GM19193 (cell line): ENCODE data around the gene TRPC4AP.

Experiments used
- POLR2A ChIP-seq: IDR thresholded peaks from 4 replicates; pipeline ENCODE4 v1.6.1; 2011; ENCODE audit not compliant: insufficient read depth, insufficient read length; ENCODE audit errors: extremely low read depth

TRPC4AP gene

GRCh38 chr20:35040646-35041045 is 52.0 kb downstream of the TRPC4AP start:
- TF ChIP-seq POLR2A: no peak

- TF ChIP-seq POLR2A: no peak
Observed at GRCh38 chr20:35039846-35040489, 52.6 kb downstream of the TRPC4AP start.

GRCh38 chr20:35039146-35039545 is 53.5 kb downstream of the TRPC4AP start:
- TF ChIP-seq POLR2A: no peak

DNA sequence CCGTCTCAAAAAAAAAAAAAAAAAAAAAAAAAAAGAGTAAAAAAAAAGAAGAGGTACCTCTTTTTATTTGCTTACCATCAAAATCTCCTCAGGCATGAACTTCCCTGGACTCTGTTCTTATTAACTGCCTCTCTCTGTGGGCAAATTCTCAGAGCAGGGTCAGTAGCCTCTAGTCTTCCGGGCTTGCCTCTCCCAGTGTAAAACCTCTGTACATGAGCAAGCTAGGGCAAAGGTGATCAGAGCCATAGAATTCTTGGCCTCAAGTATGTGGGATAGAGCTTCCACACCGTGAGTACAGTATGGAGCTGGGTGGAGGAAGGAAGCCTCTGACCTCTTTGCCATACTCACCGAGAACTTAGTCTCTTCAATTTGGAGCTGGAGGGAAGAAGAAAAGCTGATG is 58.5 kb downstream of the TRPC4AP start:
- TF ChIP-seq POLR2A: no peak

- no peak for TF ChIP-seq POLR2A
Observed at GRCh38 chr20:35030136-35030535, 62.5 kb downstream of the TRPC4AP start.

DNA sequence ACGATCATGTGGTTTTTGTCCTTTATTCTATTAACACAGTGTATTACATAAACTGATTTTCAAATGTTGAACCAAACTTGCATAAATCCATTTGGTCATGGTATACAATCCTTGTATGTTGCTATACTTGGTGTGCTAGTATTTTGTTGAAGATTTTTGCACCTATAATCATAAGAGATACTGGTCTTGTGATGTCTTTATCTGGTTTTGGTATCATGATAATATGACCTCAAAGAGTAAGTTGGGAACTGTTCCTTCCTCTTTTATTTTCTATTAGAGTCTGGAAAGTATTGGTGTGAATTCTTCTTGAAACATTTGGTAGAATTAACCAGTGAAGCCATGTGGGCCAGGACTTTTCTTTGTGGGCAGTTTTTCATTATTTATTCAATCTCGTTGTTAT is 65.3 kb downstream of the TRPC4AP start:
- no peak for TF ChIP-seq POLR2A

DNA sequence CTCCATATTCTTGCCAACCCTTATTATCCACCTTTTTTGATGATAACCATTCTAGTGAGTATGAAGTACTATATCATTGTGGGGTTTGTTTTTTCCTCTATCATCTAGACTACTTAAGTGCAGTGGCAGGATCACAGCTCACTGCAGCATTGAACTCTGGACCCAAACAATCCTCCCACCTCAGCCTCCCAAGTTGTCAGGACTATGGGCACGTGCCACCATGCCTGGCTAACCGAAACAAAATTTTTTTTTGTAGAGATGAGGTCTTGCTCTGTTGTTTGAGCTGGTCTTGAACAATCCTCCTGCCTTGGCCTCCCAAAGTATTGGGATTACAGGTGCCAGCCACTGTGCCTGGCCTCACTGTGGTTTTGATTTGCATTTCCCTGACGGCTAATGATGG is 67.5 kb downstream of the TRPC4AP start:
- no peak for TF ChIP-seq POLR2A

DNA sequence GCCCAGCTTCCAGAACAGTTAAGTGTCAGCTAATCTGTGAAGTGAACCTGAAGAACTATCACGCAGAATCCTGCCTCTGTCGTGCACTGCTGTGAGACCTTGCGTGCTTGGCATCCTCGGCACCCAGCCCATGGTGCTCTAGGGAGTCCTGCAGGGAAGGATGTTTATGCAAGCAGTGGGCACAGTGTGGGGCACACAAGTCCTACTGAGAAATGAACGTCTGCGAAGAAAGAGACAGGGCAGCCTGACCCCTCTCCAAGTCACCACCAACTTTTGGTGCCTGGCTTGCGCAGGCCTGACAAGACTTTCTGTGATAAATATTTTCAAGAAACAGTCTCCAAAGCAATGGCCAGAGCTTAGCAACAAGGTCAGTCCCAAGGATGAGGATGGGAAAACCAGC is 69.0 kb downstream of the TRPC4AP start:
- TF ChIP-seq POLR2A: no peak

GRCh38 chr20:35021831-35022230 is 70.8 kb downstream of the TRPC4AP start:
- no peak for TF ChIP-seq POLR2A

GRCh38 chr20:35021063-35021462 is 71.5 kb downstream of the TRPC4AP start:
- TF ChIP-seq POLR2A: no peak

- no peak for TF ChIP-seq POLR2A
Observed at GRCh38 chr20:35020108-35020928, 72.3 kb downstream of the TRPC4AP start.

GRCh38 chr20:35018590-35019371 is 73.8 kb downstream of the TRPC4AP start:
- no peak for TF ChIP-seq POLR2A

- TF ChIP-seq POLR2A: no peak
Observed at GRCh38 chr20:35017099-35017835, 75.3 kb downstream of the TRPC4AP start.

DNA sequence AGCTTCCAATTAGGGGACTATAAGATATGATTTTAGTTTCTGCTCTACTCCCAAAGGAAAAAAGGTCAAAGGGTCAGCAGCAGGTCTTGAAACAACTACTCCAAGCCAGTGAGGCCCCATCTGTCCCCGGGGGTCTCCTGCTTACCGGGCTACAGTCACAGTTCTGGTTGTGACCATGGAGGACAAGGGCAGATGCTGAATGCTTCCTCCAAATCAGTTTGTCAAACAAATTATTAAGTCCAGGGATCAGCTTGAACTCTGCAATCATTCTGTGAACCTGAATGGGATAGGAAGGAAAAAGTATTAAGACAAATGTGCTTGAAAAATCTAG is 76.8 kb downstream of the TRPC4AP start:
- TF ChIP-seq POLR2A: no peak

GRCh38 chr20:35014537-35014936 is 78.1 kb downstream of the TRPC4AP start:
- TF ChIP-seq POLR2A: no peak
